HG02840 (cell line): ENCODE measurements around the gene VIL1.

Experiments used
- ATAC-seq: cut with Tn5 transposase; IDR thresholded peaks from one replicate; pipeline ENCODE4 v1.9.1; 2021; ENCODE audit warnings: mild to moderate bottlenecking, moderate library complexity, moderate number of reproducible peaks; ENCODE audit not compliant: unreplicated experiment, low FRiP score

VIL1 gene

DNA sequence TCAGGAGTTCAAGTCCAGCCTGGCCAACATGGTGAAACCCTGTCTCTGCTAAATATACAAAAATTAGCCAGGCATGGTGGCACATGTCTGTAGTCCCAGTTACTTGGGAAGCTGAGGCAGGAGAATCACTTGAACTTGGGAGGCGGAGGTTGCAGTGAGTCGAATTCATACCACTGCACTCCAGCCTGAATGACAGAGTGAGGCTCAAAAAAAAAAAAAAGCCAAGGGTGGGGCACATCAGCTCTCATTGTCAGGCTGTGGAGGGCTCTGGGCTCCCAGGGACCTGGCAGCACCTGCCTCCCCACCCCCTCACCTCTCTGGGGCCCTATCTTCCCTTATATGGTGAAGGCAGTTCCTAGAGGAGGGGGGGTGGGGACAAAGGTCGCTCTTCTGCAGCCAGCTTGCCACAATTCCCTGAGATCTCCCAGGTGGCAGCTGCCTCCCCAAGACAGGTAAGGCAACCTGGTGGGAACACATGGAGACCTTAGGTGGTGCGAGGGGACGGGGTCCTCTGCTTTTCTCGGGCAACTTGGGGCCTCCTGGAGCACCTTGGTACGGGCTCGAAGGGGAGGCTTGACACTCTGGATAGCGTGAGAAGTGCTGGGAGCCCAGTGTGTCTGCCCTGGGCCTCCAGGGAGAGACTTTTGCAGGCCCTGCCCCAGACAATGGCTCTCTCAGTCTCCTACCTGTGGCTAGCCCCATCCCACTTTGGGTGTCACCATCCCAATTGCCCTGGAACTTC is at the start of gene VIL1:
TSS of gene VIL1 (plus strand) at position 407 of the 742 bp plus-strand sequence. CDS start 4,656 bp downstream, outside the sequence.
- ATAC-seq = no peak

DNA sequence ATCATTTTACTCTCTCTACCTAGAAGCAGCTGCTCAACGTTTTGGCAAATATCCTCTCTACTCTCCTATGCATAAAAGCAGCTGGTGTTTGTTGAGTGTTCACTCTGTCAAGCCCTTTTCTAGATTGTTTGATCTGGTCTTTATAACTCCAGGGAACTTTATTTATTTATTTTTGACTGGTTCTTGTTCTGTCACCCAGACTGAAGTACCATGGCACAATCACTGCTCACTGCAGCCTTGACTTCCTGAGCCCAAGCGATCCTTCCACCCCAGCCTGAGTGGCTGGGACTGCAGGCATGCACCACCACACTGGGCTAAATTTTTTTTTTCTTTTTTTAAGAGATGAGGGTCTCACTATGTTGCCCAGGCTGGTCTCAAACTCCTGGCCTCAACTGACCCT is 49.6 kb upstream of the VIL1 start:
- no peak for ATAC-seq

GRCh38 chr2:218370410-218371063 is 48.4 kb upstream of the VIL1 start:
- ATAC-seq = no peak

DNA sequence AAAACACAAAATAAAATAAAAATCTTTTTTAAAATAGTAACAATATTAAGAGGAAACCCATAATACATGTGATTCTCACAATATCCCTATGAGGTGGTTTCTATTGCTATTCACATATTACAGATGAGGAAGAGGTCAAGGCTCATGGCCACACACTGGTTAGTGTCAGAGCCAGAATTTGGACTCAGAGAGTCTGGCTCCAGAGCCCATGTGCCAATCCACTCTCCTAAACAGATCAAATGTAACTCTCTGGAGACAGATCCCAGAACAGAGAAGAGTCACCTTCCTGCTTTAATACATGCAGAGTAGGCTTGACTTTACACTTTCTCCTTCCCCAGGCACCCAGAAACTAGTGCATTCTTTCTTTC is 47.0 kb upstream of the VIL1 start:
- no peak for ATAC-seq

- ATAC-seq = no peak
Measured at GRCh38 chr2:218374795-218375194, 44.1 kb upstream of the VIL1 start.

- no peak for ATAC-seq
Measured at GRCh38 chr2:218375212-218375611, 43.7 kb upstream of the VIL1 start.

DNA sequence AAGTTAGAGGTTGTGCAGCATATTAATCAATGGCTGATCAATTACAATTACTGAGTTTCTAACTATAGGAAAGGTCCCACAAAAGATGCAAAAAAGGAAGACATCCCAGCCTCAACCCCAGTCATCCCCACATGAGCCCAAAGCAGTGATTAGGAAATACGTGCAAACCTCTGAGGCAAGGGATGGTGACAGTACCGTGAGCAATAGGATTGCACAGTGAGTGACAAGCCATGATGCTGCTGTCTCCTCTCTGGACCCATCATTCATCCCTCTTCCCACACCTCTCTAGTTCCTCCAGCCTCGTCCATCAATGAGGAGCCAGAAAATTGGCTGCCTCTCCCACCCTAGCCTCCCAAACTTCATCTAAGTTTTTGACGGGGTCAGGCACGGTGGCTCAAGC is 40.9 kb upstream of the VIL1 start:
- ATAC-seq = no peak

GRCh38 chr2:218381916-218382366 is 37.0 kb upstream of the VIL1 start, which contains the start of gene SLC11A1:
SLC11A1 (plus strand) TSS chr2:218382273; CDS start chr2:218382369, 96 bp downstream.
- no peak for ATAC-seq

DNA sequence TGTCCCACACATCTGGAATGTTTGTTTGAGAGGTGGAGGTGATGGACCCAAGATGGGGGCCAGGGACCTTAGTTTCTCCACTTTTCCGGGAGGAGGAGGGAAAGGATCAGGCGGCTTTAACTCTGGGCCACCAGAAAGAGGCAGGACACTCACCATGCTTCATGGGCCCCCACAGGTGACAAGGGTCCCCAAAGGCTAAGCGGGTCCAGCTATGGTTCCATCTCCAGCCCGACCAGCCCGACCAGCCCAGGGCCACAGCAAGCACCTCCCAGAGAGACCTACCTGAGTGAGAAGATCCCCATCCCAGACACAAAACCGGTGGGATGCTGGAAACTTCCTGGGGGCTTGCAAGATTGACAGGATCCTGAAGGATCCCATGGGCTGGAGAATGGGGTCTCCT is 36.1 kb upstream of the VIL1 start:
- no peak for ATAC-seq

GRCh38 chr2:218383892-218384519 is 34.9 kb upstream of the VIL1 start:
- no peak for ATAC-seq

GRCh38 chr2:218384975-218385374 is 33.9 kb upstream of the VIL1 start:
- no peak for ATAC-seq

DNA sequence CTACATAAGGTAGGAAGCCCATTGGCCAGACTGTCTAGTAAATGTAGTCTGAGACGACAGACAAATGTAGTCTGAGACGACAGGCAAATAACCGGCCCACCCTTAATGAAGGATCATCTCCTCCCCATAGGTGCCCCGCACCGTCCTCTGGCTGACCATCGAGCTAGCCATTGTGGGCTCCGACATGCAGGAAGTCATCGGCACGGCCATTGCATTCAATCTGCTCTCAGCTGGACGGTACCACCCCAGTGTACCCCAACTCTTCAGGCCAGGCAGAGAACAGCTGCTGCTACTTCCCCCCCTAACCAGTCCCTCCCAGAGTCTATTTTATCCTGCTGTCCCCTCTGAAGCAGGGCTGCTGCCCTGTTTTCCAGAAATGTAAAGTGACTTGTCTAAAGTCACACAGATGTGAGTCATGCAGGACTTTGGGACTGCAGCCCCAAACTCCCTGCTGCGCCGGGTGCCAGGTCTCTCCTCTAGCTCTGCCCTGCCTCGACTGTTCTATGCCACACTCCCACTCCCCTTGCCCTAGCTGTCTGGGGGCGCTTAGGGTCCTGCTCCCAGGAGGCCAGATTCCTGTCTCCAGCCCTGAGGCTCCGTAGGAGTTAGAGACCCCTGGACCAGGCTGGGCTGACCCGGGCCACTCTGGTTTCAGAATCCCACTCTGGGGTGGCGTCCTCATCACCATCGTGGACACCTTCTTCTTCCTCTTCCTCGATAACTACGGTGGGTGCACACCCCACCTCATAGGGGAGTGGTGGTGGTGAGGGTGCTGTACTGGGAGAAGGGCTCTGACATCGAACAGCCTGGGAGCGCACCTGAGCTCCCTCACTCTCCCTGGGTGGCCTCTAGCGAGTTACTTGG is 32.2 kb upstream of the VIL1 start:
- ATAC-seq = no peak

DNA sequence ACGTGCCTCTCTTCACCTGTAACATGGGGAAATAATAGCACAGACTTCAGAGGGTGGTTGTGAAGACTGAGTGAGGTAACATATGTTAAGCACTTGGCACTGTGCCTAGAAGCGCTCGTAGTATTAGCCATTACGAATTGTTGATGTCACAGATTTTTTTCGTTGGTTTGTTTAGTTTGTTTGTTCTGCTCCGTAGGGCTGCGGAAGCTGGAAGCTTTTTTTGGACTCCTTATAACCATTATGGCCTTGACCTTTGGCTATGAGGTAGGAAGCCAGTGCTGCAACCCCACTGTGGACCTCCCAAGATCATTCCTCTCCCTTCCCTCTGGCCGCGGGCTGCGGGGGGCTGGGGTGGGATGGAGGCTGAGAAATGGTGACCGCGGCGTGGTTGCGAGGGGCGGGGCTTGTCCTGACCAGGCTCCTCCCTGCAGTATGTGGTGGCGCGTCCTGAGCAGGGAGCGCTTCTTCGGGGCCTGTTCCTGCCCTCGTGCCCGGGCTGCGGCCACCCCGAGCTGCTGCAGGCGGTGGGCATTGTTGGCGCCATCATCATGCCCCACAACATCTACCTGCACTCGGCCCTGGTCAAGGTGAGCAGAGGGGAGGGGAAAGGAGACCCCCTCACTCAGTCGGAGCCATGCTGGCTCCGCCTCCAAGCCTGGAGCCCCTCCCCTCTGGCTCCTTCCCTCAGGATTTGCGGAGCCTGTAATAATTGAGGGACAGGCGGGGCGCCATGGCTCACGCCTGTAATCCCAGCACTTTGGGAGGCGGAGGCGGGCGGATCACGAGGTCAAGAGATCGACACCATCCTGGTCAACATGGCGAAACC is 31.3 kb upstream of the VIL1 start:
- no peak for ATAC-seq

- ATAC-seq = no peak
Measured at GRCh38 chr2:218389333-218390150, 29.4 kb upstream of the VIL1 start.

DNA sequence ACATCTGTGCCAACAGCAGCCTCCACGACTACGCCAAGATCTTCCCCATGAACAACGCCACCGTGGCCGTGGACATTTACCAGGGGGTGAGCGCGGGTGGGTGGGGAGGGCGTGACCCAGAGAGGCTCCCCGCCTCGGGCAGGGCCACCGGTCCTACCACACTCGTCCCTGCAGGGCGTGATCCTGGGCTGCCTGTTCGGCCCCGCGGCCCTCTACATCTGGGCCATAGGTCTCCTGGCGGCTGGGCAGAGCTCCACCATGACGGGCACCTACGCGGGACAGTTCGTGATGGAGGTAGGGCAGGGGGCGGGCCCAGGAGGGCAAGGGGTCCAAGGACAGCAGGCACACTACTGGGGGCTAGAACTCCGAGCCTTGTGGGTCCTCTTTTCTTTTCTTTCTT is 27.7 kb upstream of the VIL1 start:
- ATAC-seq = no peak

GRCh38 chr2:218392459-218392858 is 26.5 kb upstream of the VIL1 start:
- no peak for ATAC-seq

DNA sequence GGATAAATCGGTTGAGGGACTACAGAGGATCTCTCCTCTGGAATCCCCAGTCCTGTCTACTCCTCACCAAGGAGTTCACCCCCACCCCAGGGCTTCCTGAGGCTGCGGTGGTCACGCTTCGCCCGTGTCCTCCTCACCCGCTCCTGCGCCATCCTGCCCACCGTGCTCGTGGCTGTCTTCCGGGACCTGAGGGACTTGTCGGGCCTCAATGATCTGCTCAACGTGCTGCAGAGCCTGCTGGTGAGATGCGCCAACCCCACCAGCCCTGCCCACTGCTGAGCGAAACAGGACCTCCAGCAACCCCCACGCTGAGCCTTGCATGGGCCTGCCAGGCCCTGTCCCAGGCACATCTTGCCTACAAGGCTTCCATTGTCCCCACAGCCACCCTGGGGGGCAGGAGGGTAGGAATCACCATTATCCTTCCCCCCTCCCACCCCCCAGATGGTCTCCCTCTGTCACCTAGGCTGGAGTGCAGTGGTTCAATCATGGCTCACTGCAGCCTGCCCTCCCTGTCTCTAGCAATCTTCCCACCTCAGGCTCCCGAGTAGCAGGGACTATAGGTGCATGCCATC is 25.9 kb upstream of the VIL1 start:
- ATAC-seq = no peak

- no peak for ATAC-seq
Measured at GRCh38 chr2:218393750-218394290, 25.1 kb upstream of the VIL1 start.
